T1000 (cell line): ENCODE data around the gene SEMA3E.
"Not testable (repeated sequence)": the region's sequence is repeated elsewhere in the genome, so short reads cannot be mapped to it uniquely, and the experiment has no call there.

ENCODE experiments used
- DNase-seq: peaks from one replicate; lab custom pipeline; 2025; ENCODE audit warnings: mixed read lengths; lab: John Stamatoyannopoulos, UW

SEMA3E gene

GRCh38 chr7:83486957-83487356 lies 162.0 kb downstream of the SEMA3E start:
- no peak for DNase-seq

GRCh38 chr7:83486536-83486935 lies 162.4 kb downstream of the SEMA3E start:
- DNase-seq = no peak

- no peak for DNase-seq
These were observed 164.1 kb downstream of the SEMA3E start for GRCh38 chr7:83484826-83485225.

GRCh38 chr7:83484266-83484665 lies 164.7 kb downstream of the SEMA3E start:
- no peak for DNase-seq

- DNase-seq = no peak
These were observed 170.3 kb downstream of the SEMA3E start for GRCh38 chr7:83478616-83479015.

GRCh38 chr7:83476511-83477050 lies 172.4 kb downstream of the SEMA3E start:
- no peak for DNase-seq

GRCh38 chr7:83475420-83475819 lies 173.5 kb downstream of the SEMA3E start:
- no peak for DNase-seq

GRCh38 chr7:83472376-83472775 lies 176.6 kb downstream of the SEMA3E start:
- no peak for DNase-seq

- no peak for DNase-seq
These were observed 179.4 kb downstream of the SEMA3E start for GRCh38 chr7:83469491-83469890.

- DNase-seq = no peak
These were observed 179.9 kb downstream of the SEMA3E start for GRCh38 chr7:83469076-83469475.

GRCh38 chr7:83468251-83468739 lies 180.6 kb downstream of the SEMA3E start:
- peak; percentile 87 for DNase-seq

- no peak for DNase-seq
These were observed 181.4 kb downstream of the SEMA3E start for GRCh38 chr7:83467493-83467892.

GRCh38 chr7:83466956-83467355 lies 182.0 kb downstream of the SEMA3E start:
- DNase-seq = no peak

GRCh38 chr7:83466187-83466923 lies 182.6 kb downstream of the SEMA3E start:
- no peak for DNase-seq

GRCh38 chr7:83465643-83466042 lies 183.3 kb downstream of the SEMA3E start:
- DNase-seq = no peak

GRCh38 chr7:83461820-83462219 lies 187.1 kb downstream of the SEMA3E start:
- not testable (repeated sequence) for DNase-seq

GRCh38 chr7:83459930-83460653 lies 188.8 kb downstream of the SEMA3E start:
- DNase-seq = not testable (repeated sequence)

- DNase-seq = not testable (repeated sequence)
These were observed 189.6 kb downstream of the SEMA3E start for GRCh38 chr7:83459101-83459929.

GRCh38 chr7:83457022-83457892 lies 191.7 kb downstream of the SEMA3E start:
- no peak for DNase-seq

- no peak for DNase-seq
These were observed 192.5 kb downstream of the SEMA3E start for GRCh38 chr7:83456413-83456812.

GRCh38 chr7:83455612-83456011 lies 193.3 kb downstream of the SEMA3E start:
- no peak for DNase-seq
